Measurements from ENCODE around the gene SRCAP. TPM values are rescaled to one million over a fixed set of nuclear protein-coding genes. Genes with fewer than 3 reads are reported as not detected.
A peak's percentile ranks its signal among the peaks of the same experiment; 100 is the strongest.

SRCAP gene
- total RNA-seq, 4 donors from 2014 or later = 31.6 to 59.3 (median 41.0) TPM

- peak; percentile 93 for DNase-seq (ENCODE audit: extremely low spot score)
- WGBS = 0% methylated on average over 23 of the region's 71 CpGs
- H3K4me1 ChIP-seq = peaks cover 17 to 43% (median 39%) of the 10 kb centered on the region in 4 donors
- intact Hi-C loops (cut with DNase I) = no loop called here
- H3K27me3 ChIP-seq = no peaks in the 10 kb centered on the region
- peak in 1 of 2 donors; percentile 42 for TF ChIP-seq POLR2AphosphoS5 (IDR thresholded peaks at IDR 0.05)
- TF ChIP-seq, protein P1, sequence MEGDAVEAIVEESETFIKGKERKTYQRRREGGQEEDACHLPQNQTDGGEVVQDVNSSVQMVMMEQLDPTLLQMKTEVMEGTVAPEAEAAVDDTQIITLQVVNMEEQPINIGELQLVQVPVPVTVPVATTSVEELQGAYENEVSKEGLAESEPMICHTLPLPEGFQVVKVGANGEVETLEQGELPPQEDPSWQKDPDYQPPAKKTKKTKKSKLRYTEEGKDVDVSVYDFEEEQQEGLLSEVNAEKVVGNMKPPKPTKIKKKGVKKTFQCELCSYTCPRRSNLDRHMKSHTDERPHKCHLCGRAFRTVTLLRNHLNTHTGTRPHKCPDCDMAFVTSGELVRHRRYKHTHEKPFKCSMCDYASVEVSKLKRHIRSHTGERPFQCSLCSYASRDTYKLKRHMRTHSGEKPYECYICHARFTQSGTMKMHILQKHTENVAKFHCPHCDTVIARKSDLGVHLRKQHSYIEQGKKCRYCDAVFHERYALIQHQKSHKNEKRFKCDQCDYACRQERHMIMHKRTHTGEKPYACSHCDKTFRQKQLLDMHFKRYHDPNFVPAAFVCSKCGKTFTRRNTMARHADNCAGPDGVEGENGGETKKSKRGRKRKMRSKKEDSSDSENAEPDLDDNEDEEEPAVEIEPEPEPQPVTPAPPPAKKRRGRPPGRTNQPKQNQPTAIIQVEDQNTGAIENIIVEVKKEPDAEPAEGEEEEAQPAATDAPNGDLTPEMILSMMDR (IDR thresholded peaks at IDR 0.05) = peak; percentile 68 to 82 (median 69)
- no peak for TF ChIP-seq EP300 (IDR thresholded peaks at IDR 0.05)
- TF ChIP-seq POLR2A (IDR thresholded peaks at IDR 0.05; ENCODE audit: low read depth) = no peak
- peak overlapping the region; percentile 82 to 96 (median 86) for H3K4me3 ChIP-seq
- peak overlapping the region; percentile 95 to 99 (median 97) for H3K27ac ChIP-seq (replicated peaks in 1 of 4)
- H3K9me3 ChIP-seq = no peaks in the 10 kb centered on the region
- H3K36me3 ChIP-seq = peaks cover 38 to 42% (median 41%) of the 10 kb centered on the region in 4 donors
These were observed 47.6 kb upstream of the SRCAP start for GRCh38 chr16:30651124-30652004.

- WGBS = 17% methylated on average over 2 of the region's 2 CpGs
- intact Hi-C loops (cut with DNase I) = no loop called here
- H3K4me1 ChIP-seq = peaks cover 20 to 49% (median 45%) of the 10 kb centered on the region in 4 donors
- H3K9me3 ChIP-seq = no peaks in the 10 kb centered on the region
- TF ChIP-seq, protein P1 (IDR thresholded peaks at IDR 0.05) = no peak
- no peaks in the 10 kb centered on the region for H3K27me3 ChIP-seq
- peak overlapping the region; percentile 95 to 99 (median 97) for H3K27ac ChIP-seq (replicated peaks in 1 of 4)
- peaks cover 38 to 48% (median 46%) of the 10 kb centered on the region in 4 donors for H3K36me3 ChIP-seq
- no peak for DNase-seq (ENCODE audit: extremely low spot score)
- H3K4me3 ChIP-seq = peak overlapping the region; percentile 82 to 96 (median 86)
These were observed 47.0 kb upstream of the SRCAP start for GRCh38 chr16:30652005-30652296.

DNA sequence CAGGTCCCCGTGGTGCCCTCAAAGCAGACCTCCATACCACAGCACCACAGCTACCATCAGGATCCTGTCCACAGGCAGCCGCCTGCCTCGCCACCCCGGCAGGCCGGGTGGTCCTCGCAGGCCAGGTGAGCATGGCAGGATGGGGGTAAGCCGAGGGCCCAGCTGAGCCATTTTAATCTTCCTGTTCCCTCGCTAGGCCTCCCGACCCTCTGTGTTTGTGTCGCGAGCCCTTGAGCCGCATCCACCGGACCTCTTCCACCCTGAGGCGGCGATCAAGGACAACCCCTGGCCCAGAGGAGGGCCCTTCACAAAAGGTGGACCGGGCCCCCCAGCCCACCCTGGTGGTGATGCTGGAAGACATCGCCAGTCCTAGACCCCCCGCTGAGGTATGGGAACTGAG, 46.3 kb upstream of the SRCAP start:
- Histone ChIP-seq H3K27me3 (no peaks in the 10 kb centered on the region), H3K36me3 (peaks cover 38 to 50% (median 46%) of the 10 kb centered on the region in 4 donors), H3K4me1 (peaks cover 27 to 57% (median 53%) of the 10 kb centered on the region in 4 donors), H3K27ac (replicated peaks in 1 of 4) (peak overlapping the region; percentile 95 to 99 (median 97)), H3K9me3 (no peaks in the 10 kb centered on the region), H3K4me3 (no peak overlapping the region)
- intact Hi-C loops (cut with DNase I) = no loop called here
- TF ChIP-seq EP300 (IDR thresholded peaks at IDR 0.05) (no peak), POLR2A (IDR thresholded peaks at IDR 0.05; ENCODE audit: low read depth) (no peak), POLR2AphosphoS5 (IDR thresholded peaks at IDR 0.05) (no peak)
- TF ChIP-seq, protein P1 (IDR thresholded peaks at IDR 0.05) = no peak
- DNase-seq (ENCODE audit: extremely low spot score) = no peak
- WGBS = 94% methylated on average over 18 of the region's 18 CpGs

- no peak overlapping the region for H3K4me3 ChIP-seq
- TF ChIP-seq POLR2A (IDR thresholded peaks at IDR 0.05; ENCODE audit: low read depth) (no peak), EP300 (IDR thresholded peaks at IDR 0.05) (no peak), POLR2AphosphoS5 (IDR thresholded peaks at IDR 0.05) (no peak)
- TF ChIP-seq, protein P1 (IDR thresholded peaks at IDR 0.05) = no peak
- peaks cover 38 to 50% (median 46%) of the 10 kb centered on the region in 4 donors for H3K36me3 ChIP-seq
- intact Hi-C loops (cut with DNase I) = no loop called here
- H3K4me1 ChIP-seq = peaks cover 25 to 53% (median 48%) of the 10 kb centered on the region in 4 donors
- no peaks in the 10 kb centered on the region for H3K9me3 ChIP-seq
- H3K27me3 ChIP-seq = no peaks in the 10 kb centered on the region
- 90% methylated on average over 18 of the region's 18 CpGs for WGBS
- peak overlapping the region in 1 of 4 donors; percentile 7 for H3K27ac ChIP-seq (replicated peaks in 1 of 4)
- DNase-seq (ENCODE audit: extremely low spot score) = no peak
These were observed 44.1 kb upstream of the SRCAP start for GRCh38 chr16:30654856-30655255.

Measured in esophagus muscularis mucosa (tissue), 4 donors.